K562 (cell line): ENCODE measurements around the gene HSDL2. TPM values are rescaled to one million over a fixed set of nuclear protein-coding genes. Genes with fewer than 3 reads are reported as not detected.

Experiments used
- ATAC-seq: fragments of 200-7000 bp; cut with Tn5 transposase; 3 replicates; pipeline ENCODE4 v1.9.1; 2020; ENCODE audit warnings: moderate library complexity
- BruUV-seq: library from RNA; stranded (reverse); fragments of 400-500 nt; replicated peaks from 2 replicates; lab custom pipeline; 2021; lab: Mats Ljungman, UMichigan
- CTCF ChIA-PET: fragments of 300-600 bp; formaldehyde crosslinking; extraction: SDS; loops from one replicate; lab custom pipeline; 2021; ENCODE audit warnings: low intra/inter-chr PET ratio; lab: Yijun Ruan, JAX
- POLR2A ChIA-PET: fragments of 300-600, 350-650 bp; sonication (Branson Sonifier 250); formaldehyde crosslinking; extraction: SDS; loops from one replicate; lab custom pipeline; 2021; ENCODE audit warnings: antibody characterized with exemption, inconsistent platforms; lab: Yijun Ruan, JAX
- DNase-seq, 4 experiments: peaks; one replicate each; pipeline versions ENCODE4 v3.0.0 to v3.0.0-alpha.2; 2011 to 2018; ENCODE audit warnings: low spot score in 3 of 4, mixed read lengths in 3 of 4; ENCODE audit errors: extremely low read depth in 1 of 4
- FAIRE-seq: peaks from 2 replicates; lab custom pipeline; 2011; peaks lifted over from hg19 to GRCh38; lab: Jason Lieb, UNC
- H2AFZ ChIP-seq: 2 replicates; pipeline ENCODE4 v1.6.0; 2011; ENCODE audit warnings: low read depth, low read length, control low read depth, inconsistent platforms
- H3K27ac ChIP-seq: fragments of 200-600 bp; 3 replicates; pipeline ENCODE4 v1.8.0; 2011; ENCODE audit warnings: low read depth, mild to moderate bottlenecking, control low read depth, inconsistent platforms, low read length, moderate library complexity, mixed read lengths; ENCODE audit errors: extremely low read depth
- H3K27me3 ChIP-seq, 2 experiments: fragments of 300-600 bp in 1 of 2; 2 replicates in 1 of 2; 3 replicates in 1 of 2; pipeline versions ENCODE4 v1.6.0 to v1.8.0; 2011; ENCODE audit warnings: inconsistent platforms in 2 of 2, low read length in 2 of 2, mild to moderate bottlenecking in 1 of 2, mixed read lengths in 1 of 2, moderate library complexity in 1 of 2; ENCODE audit not compliant: control insufficient read depth in 2 of 2, insufficient read depth in 2 of 2
- H3K36me3 ChIP-seq: fragments of 300-600 bp; 3 replicates; pipeline ENCODE4 v1.8.0; 2011; ENCODE audit warnings: mild to moderate bottlenecking, low read length, inconsistent platforms; ENCODE audit not compliant: control insufficient read depth, insufficient read depth
- H3K4me1 ChIP-seq, 2 experiments: fragments of 200-600 bp in 1 of 2; replicated peaks in 1 of 2; 2 replicates in 1 of 2; 3 replicates in 1 of 2; pipeline versions ENCODE4 v1.5.1 to v1.8.0; 2011; ENCODE audit warnings: inconsistent platforms in 2 of 2, low read length in 2 of 2, mild to moderate bottlenecking in 1 of 2, mixed read lengths in 1 of 2, moderate library complexity in 1 of 2; ENCODE audit not compliant: control insufficient read depth in 2 of 2, insufficient read depth in 2 of 2
- H3K4me2 ChIP-seq: 2 replicates; pipeline ENCODE4 v1.6.1; 2011; ENCODE audit warnings: low read length, control low read depth, inconsistent platforms, mixed read lengths; ENCODE audit not compliant: insufficient read depth
- H3K4me3 ChIP-seq: fragments of 200-600 bp; sonication (generic), shearing (Covaris generic); 2 replicates; pipeline ENCODE4 v1.5.1; 2016; ENCODE audit warnings: control low read depth, inconsistent platforms
- H3K79me2 ChIP-seq: fragments of 200-600 bp; 3 replicates; pipeline ENCODE4 v1.8.0; 2011; ENCODE audit warnings: low read length, inconsistent platforms; ENCODE audit not compliant: control insufficient read depth, insufficient read depth
- H3K9ac ChIP-seq, 2 experiments: 2 replicates each; pipeline versions ENCODE4 v1.6.0 to v1.6.1; 2011; ENCODE audit warnings: low read depth in 2 of 2, low read length in 2 of 2, control low read depth in 1 of 2, inconsistent platforms in 1 of 2, mild to moderate bottlenecking in 1 of 2, mixed read lengths in 1 of 2; ENCODE audit not compliant: insufficient read depth in 1 of 2
- H3K9me1 ChIP-seq: one replicate; pipeline ENCODE4 v1.6.0; 2011; ENCODE audit warnings: inconsistent platforms, mild to moderate bottlenecking, low read length, moderate library complexity; ENCODE audit not compliant: control insufficient read depth, insufficient read depth
- H3K9me3 ChIP-seq: replicated peaks from 2 replicates; pipeline ENCODE4 v1.5.1; 2011; ENCODE audit warnings: low read depth, low read length, inconsistent platforms; ENCODE audit not compliant: control insufficient read depth, insufficient read depth
- H4K20me1 ChIP-seq: replicated peaks from 2 replicates; pipeline ENCODE4 v1.6.1; 2011; ENCODE audit warnings: low read length, inconsistent platforms, mixed read lengths; ENCODE audit not compliant: control insufficient read depth, insufficient read depth
- NCOA6 ChIP-seq: fragments of 450-650 bp; IDR thresholded peaks from 2 replicates; pipeline ENCODE4 v1.6.1; 2017; ENCODE audit warnings: mild to moderate bottlenecking
- SNRNP70 ChIP-seq: fragments of 200-400 bp; formaldehyde crosslinking; optimal IDR thresholded peaks from 2 replicates; pipeline ENCODE3; 2017; ENCODE audit warnings: low read depth, low read length
- STAT5B ChIP-seq: fragments of 250-450 bp; sonication (Bioruptor Pico); IDR thresholded peaks from 2 replicates; pipeline ENCODE4 v1.8.0; 2021; ENCODE audit warnings: mild to moderate bottlenecking, inconsistent platforms
- ZKSCAN3 ChIP-seq: fragments of 250-450 bp; sonication (Bioruptor Pico); IDR thresholded peaks from 2 replicates; pipeline ENCODE4 v1.4.0; 2020
- ZSCAN29 ChIP-seq: fragments of 450-650 bp; IDR thresholded peaks from 2 replicates; pipeline ENCODE4 v1.6.1; 2017
- WGBS: fragments of 100-300 bp; shearing (Covaris generic); methylation state at CpG from one replicate; pipeline ENCODE4 v1.1.6; 2016; ENCODE audit warnings: low coverage, mixed read lengths; ENCODE audit not compliant: insufficient coverage; ENCODE audit errors: missing lambda C conversion rate; 5-methylcytosine and 5-hydroxymethylcytosine counted together
- in situ Hi-C: fragments of 300-500 bp; cut with MboI; formaldehyde crosslinking; loops from 4 replicates; pipeline ENCODE4 v1.15.0; 2018; ENCODE audit warnings: inconsistent platforms, mixed read lengths
- intact Hi-C: fragments of 100-400 bp; cut with micrococcal nuclease; formaldehyde crosslinking; loops from 2 replicates; pipeline ENCODE4 v1.14.2; 2022
- polyA plus RNA-seq, 8 experiments: library from polyadenylated mRNA; depleted of rRNA in 4 of 8; stranded (reverse) in 5 of 8; unstranded in 3 of 8; fragments of >200 nt; fragmentation: Nextera tagmentation in 2 of 8; fragmentation: Illumina TruSeq in 1 of 8; extraction: Ambion mirVana in 2 of 8; extraction: Trizol in 1 of 8; gene quantifications; 2 replicates each; pipeline versions ENCODE4 v1.2.1 to v1.2.3, GENCODE V29; 2011 to 2014; ENCODE audit warnings: inconsistent platforms in 1 of 8, missing spikeins in 1 of 8
- total RNA-seq, 7 experiments: library from RNA; depleted of rRNA in 6 of 7; stranded (reverse); fragments of >200 nt in 6 of 7; fragmentation: Illumina TruSeq in 2 of 7; extraction: Trizol in 2 of 7; gene quantifications; 2 replicates each; pipeline versions ENCODE4 v1.2.1 to v1.2.3, GENCODE V29; 2011 to 2021; ENCODE audit warnings: low replicate concordance in 1 of 7
- TF ChIP-seq, protein P1 (sequence below): fragments of 250-450 bp; sonication (Bioruptor Pico); IDR thresholded peaks from 2 replicates; pipeline ENCODE4 v1.4.0; 2020; ENCODE audit warnings: mild to moderate bottlenecking, moderate library complexity

HSDL2 gene
- total and polyA plus RNA-seq, 9 of the 15 experiments (the other 6 are each of a cell fraction or from before 2014, with no cell fraction given) = 22.8 to 74.1 (median 35.6) TPM

DNA sequence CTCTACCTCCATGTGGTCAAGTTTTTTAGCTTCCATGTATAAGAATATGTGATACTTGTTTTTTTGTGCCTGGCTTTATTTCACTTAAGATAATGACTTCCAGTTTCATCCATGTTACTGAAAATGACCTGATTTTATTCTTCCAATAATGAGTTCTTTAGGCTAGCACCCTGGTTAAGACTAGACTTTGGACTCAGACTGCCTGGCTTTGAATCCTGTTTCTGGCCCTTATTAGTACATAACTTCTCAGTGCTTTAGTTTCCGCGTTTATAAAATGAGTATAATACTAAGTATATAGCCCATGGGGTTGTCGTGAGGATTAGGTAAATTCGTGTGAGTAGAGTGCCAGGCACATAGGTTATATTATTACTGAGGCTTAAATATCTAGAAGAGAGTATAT lies 125.2 kb downstream of the HSDL2 start:
- DNase-seq = no peak
- FAIRE-seq = no peak
- Histone ChIP-seq H3K4me1 (peaks cover 9 to 13% of the 10 kb centered on the region in 2 experiments), H4K20me1 (no peaks in the 10 kb centered on the region), H3K4me2 (no peak overlapping the region), H3K79me2 (peaks cover 86% of the 10 kb centered on the region), H3K9ac (no peak overlapping the region), H3K27me3 (no peaks in the 10 kb centered on the region), H3K36me3 (no peaks in the 10 kb centered on the region; the same call in 2 of the 3 replicates), H2AFZ (no peak overlapping the region), H3K27ac (no peak overlapping the region), H3K9me1 (no peaks in the 10 kb centered on the region), H3K4me3 (no peak overlapping the region), H3K9me3 (no peaks in the 10 kb centered on the region)
- ChIA-PET POLR2A (no interaction called here), CTCF (no interaction called here)
- WGBS = 72% methylated on average over 4 of the region's 4 CpGs
- BruUV-seq = no TSS peak
- no peak for ATAC-seq
- intact Hi-C loops (loop anchor here (10.0 kb wide), 1 partner anchor 210 kb away; the partner anchor contains the start of gene INIP), in situ Hi-C loops (no loop called here)
- TF ChIP-seq, protein P1, sequence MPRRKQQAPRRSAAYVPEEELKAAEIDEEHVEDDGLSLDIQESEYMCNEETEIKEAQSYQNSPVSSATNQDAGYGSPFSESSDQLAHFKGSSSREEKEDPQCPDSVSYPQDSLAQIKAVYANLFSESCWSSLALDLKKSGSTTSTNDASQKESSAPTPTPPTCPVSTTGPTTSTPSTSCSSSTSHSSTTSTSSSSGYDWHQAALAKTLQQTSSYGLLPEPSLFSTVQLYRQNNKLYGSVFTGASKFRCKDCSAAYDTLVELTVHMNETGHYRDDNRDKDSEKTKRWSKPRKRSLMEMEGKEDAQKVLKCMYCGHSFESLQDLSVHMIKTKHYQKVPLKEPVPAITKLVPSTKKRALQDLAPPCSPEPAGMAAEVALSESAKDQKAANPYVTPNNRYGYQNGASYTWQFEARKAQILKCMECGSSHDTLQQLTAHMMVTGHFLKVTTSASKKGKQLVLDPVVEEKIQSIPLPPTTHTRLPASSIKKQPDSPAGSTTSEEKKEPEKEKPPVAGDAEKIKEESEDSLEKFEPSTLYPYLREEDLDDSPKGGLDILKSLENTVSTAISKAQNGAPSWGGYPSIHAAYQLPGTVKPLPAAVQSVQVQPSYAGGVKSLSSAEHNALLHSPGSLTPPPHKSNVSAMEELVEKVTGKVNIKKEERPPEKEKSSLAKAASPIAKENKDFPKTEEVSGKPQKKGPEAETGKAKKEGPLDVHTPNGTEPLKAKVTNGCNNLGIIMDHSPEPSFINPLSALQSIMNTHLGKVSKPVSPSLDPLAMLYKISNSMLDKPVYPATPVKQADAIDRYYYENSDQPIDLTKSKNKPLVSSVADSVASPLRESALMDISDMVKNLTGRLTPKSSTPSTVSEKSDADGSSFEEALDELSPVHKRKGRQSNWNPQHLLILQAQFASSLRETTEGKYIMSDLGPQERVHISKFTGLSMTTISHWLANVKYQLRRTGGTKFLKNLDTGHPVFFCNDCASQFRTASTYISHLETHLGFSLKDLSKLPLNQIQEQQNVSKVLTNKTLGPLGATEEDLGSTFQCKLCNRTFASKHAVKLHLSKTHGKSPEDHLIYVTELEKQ (CRISPR knock-in tag) = no peak
- TF ChIP-seq ZSCAN29 (no peak), STAT5B (CRISPR knock-in tag) (no peak), NCOA6 (no peak), ZKSCAN3 (no peak), SNRNP70 (no peak)
